HEK293 (cell line): Measurements from ENCODE around the gene SLC16A11.

ENCODE experiments used
- GLI2 ChIP-seq: fragments of 450-650 bp; formaldehyde crosslinking; IDR thresholded peaks from 2 replicates; pipeline ENCODE4; 2017; ENCODE audit warnings: missing biosample characterization, missing genetic modification characterization, low read depth, borderline replicate concordance
- GLIS1 ChIP-seq: fragments of 450-650 bp; formaldehyde crosslinking; IDR thresholded peaks from 2 replicates; pipeline ENCODE4 v1.5.1; 2016; ENCODE audit warnings: missing biosample characterization, missing genetic modification characterization
- IKZF3 ChIP-seq: fragments of 450-650 bp; IDR thresholded peaks from 2 replicates; pipeline ENCODE4 v1.5.0; 2018; ENCODE audit warnings: missing biosample characterization, mild to moderate bottlenecking, missing genetic modification characterization, moderate library complexity
- KLF10 ChIP-seq: fragments of 450-650 bp; IDR thresholded peaks from 2 replicates; pipeline ENCODE4 v1.5.1; 2018; ENCODE audit warnings: missing biosample characterization, mild to moderate bottlenecking, missing genetic modification characterization
- ZBTB1 ChIP-seq: fragments of 450-650 bp; formaldehyde crosslinking; IDR thresholded peaks from 2 replicates; pipeline ENCODE4 v1.5.1; 2016; ENCODE audit warnings: missing biosample characterization, missing genetic modification characterization
- ZEB2 ChIP-seq: fragments of 450-650 bp; formaldehyde crosslinking; IDR thresholded peaks from 2 replicates; pipeline ENCODE4 v1.5.1; 2016; ENCODE audit warnings: missing biosample characterization, missing genetic modification characterization
- ZFP37 ChIP-seq: fragments of 450-650 bp; formaldehyde crosslinking; IDR thresholded peaks from 2 replicates; pipeline ENCODE4 v1.5.1; 2016; ENCODE audit warnings: missing biosample characterization, missing genetic modification characterization
- ZFP41 ChIP-seq: fragments of 450-650 bp; formaldehyde crosslinking; IDR thresholded peaks from 2 replicates; pipeline ENCODE4 v1.5.1; 2016; ENCODE audit warnings: missing biosample characterization, missing genetic modification characterization, borderline replicate concordance
- ZIC2 ChIP-seq: fragments of 450-650 bp; formaldehyde crosslinking; IDR thresholded peaks from 2 replicates; pipeline ENCODE4 v1.5.1; 2016; ENCODE audit warnings: missing biosample characterization, missing genetic modification characterization
- ZNF114 ChIP-seq: fragments of 450-650 bp; formaldehyde crosslinking; IDR thresholded peaks from 2 replicates; pipeline ENCODE4 v1.5.0; 2017; ENCODE audit warnings: missing biosample characterization, missing genetic modification characterization
- ZNF175 ChIP-seq: fragments of 450-650 bp; formaldehyde crosslinking; IDR thresholded peaks from 2 replicates; pipeline ENCODE4 v1.5.1; 2016; ENCODE audit warnings: missing biosample characterization, missing genetic modification characterization
- ZNF202 ChIP-seq: fragments of 450-650 bp; formaldehyde crosslinking; IDR thresholded peaks from 2 replicates; pipeline ENCODE4 v1.5.1; 2016; ENCODE audit warnings: missing biosample characterization, missing genetic modification characterization, borderline replicate concordance
- ZNF211 ChIP-seq: fragments of 450-650 bp; formaldehyde crosslinking; IDR thresholded peaks from 2 replicates; pipeline ENCODE4 v1.5.1; 2016; ENCODE audit warnings: low read depth, missing biosample characterization, missing genetic modification characterization
- ZNF223 ChIP-seq: fragments of 450-650 bp; formaldehyde crosslinking; IDR thresholded peaks from 2 replicates; pipeline ENCODE4 v1.5.1; 2016; ENCODE audit warnings: missing biosample characterization, missing genetic modification characterization
- ZNF510 ChIP-seq: fragments of 450-650 bp; formaldehyde crosslinking; IDR thresholded peaks from 2 replicates; pipeline ENCODE4 v1.5.1; 2018; ENCODE audit warnings: mild to moderate bottlenecking, missing genetic modification characterization, missing biosample characterization; ENCODE audit not compliant: insufficient replicate concordance
- ZNF558 ChIP-seq: fragments of 450-650 bp; formaldehyde crosslinking; IDR thresholded peaks from 2 replicates; pipeline ENCODE4 v1.5.1; 2016; ENCODE audit warnings: missing biosample characterization, missing genetic modification characterization
- ZNF621 ChIP-seq: fragments of 450-650 bp; formaldehyde crosslinking; IDR thresholded peaks from 2 replicates; pipeline ENCODE4 v1.5.1; 2017; ENCODE audit warnings: missing biosample characterization, missing genetic modification characterization
- ZNF654 ChIP-seq: fragments of 450-650 bp; formaldehyde crosslinking; IDR thresholded peaks from 2 replicates; pipeline ENCODE4 v1.5.1; 2016; ENCODE audit warnings: low read depth, missing biosample characterization, missing genetic modification characterization
- ZNF768 ChIP-seq: fragments of 450-650 bp; formaldehyde crosslinking; IDR thresholded peaks from 2 replicates; pipeline ENCODE4 v1.5.1; 2018; ENCODE audit warnings: missing biosample characterization, mild to moderate bottlenecking, missing genetic modification characterization
- ZNF791 ChIP-seq: fragments of 450-650 bp; formaldehyde crosslinking; IDR thresholded peaks from 2 replicates; pipeline ENCODE4 v1.5.1; 2016; ENCODE audit warnings: missing biosample characterization, missing genetic modification characterization
- TF ChIP-seq, protein P1 (sequence below): fragments of 450-650 bp; formaldehyde crosslinking; IDR thresholded peaks from 2 replicates; pipeline ENCODE4 v1.5.1; 2017; ENCODE audit warnings: missing biosample characterization, missing genetic modification characterization
- TF ChIP-seq, protein P2 (sequence below): fragments of 450-650 bp; formaldehyde crosslinking; IDR thresholded peaks from 2 replicates; pipeline ENCODE4 v1.5.1; 2017; ENCODE audit warnings: missing biosample characterization, missing genetic modification characterization
- TF ChIP-seq, protein P3 (sequence below): IDR thresholded peaks from 2 replicates; pipeline ENCODE4 v1.6.1; 2011; ENCODE audit warnings: mild to moderate bottlenecking, low read depth, low read length, borderline replicate concordance
- TF ChIP-seq, protein P4 (sequence below): fragments of 450-650 bp; formaldehyde crosslinking; IDR thresholded peaks from 2 replicates; pipeline ENCODE4 v1.5.1; 2016; ENCODE audit warnings: missing biosample characterization, missing genetic modification characterization
- TF ChIP-seq, protein P5 (sequence below): fragments of 450-650 bp; formaldehyde crosslinking; IDR thresholded peaks from 2 replicates; pipeline ENCODE4 v1.5.0; 2017; ENCODE audit warnings: missing biosample characterization, missing genetic modification characterization, borderline replicate concordance
- TF ChIP-seq, protein P6 (sequence below): fragments of 450-650 bp; formaldehyde crosslinking; IDR thresholded peaks from 2 replicates; pipeline ENCODE4 v1.5.1; 2016; ENCODE audit warnings: missing biosample characterization, missing genetic modification characterization
- TF ChIP-seq, protein P7 (sequence below): fragments of 450-650 bp; formaldehyde crosslinking; IDR thresholded peaks from 2 replicates; pipeline ENCODE4 v1.5.1; 2016; ENCODE audit warnings: missing biosample characterization, missing genetic modification characterization

SLC16A11 gene

DNA sequence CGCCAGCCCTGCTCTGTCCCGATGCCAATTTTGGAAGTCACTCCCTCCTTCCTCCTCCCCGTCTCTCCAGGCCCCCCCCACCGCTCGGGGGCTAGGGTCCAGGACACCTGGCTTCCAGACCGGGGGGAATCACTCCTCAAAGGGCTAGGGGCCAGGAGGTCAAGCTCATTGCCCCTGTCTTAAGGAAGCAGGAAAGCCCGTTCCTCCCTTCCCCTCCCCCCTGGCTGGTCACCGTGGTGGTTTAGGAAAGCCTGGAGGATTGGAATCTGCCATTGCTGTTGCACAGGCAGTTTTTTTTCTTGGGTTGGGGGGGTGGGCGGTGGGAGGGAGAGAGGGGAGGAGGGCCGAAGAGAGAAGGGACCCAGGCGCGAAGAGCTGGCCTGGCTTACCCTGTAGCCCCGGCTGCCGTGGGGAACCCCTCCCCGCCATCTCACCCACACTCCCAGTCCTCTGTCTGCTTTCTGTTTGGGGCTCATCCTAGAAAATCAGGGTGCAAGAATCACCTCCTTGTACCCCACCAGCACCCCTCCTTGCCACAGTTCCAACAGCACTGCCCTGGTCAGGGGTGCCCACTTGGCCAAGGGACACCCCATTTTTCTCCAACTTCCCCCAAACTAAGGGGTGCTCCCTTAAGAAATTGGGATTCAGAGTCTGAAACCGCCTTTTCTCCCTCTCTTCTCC lies 23.9 kb downstream of the SLC16A11 start (continued):
- TF ChIP-seq ZNF202: no peak
- TF ChIP-seq ZNF621 (tag by site-specific recombination): no peak
- no peak for TF ChIP-seq ZIC2 (tag by site-specific recombination)
- TF ChIP-seq, protein P1, sequence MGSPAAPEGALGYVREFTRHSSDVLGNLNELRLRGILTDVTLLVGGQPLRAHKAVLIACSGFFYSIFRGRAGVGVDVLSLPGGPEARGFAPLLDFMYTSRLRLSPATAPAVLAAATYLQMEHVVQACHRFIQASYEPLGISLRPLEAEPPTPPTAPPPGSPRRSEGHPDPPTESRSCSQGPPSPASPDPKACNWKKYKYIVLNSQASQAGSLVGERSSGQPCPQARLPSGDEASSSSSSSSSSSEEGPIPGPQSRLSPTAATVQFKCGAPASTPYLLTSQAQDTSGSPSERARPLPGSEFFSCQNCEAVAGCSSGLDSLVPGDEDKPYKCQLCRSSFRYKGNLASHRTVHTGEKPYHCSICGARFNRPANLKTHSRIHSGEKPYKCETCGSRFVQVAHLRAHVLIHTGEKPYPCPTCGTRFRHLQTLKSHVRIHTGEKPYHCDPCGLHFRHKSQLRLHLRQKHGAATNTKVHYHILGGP: no peak
- TF ChIP-seq, protein P2, sequence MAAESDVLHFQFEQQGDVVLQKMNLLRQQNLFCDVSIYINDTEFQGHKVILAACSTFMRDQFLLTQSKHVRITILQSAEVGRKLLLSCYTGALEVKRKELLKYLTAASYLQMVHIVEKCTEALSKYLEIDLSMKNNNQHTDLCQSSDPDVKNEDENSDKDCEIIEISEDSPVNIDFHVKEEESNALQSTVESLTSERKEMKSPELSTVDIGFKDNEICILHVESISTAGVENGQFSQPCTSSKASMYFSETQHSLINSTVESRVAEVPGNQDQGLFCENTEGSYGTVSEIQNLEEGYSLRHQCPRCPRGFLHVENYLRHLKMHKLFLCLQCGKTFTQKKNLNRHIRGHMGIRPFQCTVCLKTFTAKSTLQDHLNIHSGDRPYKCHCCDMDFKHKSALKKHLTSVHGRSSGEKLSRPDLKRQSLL: no peak
- no peak for TF ChIP-seq ZFP37 (tag by site-specific recombination)
- TF ChIP-seq ZNF510 (tag by site-specific recombination): no peak
- TF ChIP-seq, protein P3, sequence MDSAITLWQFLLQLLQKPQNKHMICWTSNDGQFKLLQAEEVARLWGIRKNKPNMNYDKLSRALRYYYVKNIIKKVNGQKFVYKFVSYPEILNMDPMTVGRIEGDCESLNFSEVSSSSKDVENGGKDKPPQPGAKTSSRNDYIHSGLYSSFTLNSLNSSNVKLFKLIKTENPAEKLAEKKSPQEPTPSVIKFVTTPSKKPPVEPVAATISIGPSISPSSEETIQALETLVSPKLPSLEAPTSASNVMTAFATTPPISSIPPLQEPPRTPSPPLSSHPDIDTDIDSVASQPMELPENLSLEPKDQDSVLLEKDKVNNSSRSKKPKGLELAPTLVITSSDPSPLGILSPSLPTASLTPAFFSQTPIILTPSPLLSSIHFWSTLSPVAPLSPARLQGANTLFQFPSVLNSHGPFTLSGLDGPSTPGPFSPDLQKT: no peak
- TF ChIP-seq ZEB2 (tag by site-specific recombination): no peak
- no peak for TF ChIP-seq ZNF114 (tag by site-specific recombination)
- TF ChIP-seq, protein P4, sequence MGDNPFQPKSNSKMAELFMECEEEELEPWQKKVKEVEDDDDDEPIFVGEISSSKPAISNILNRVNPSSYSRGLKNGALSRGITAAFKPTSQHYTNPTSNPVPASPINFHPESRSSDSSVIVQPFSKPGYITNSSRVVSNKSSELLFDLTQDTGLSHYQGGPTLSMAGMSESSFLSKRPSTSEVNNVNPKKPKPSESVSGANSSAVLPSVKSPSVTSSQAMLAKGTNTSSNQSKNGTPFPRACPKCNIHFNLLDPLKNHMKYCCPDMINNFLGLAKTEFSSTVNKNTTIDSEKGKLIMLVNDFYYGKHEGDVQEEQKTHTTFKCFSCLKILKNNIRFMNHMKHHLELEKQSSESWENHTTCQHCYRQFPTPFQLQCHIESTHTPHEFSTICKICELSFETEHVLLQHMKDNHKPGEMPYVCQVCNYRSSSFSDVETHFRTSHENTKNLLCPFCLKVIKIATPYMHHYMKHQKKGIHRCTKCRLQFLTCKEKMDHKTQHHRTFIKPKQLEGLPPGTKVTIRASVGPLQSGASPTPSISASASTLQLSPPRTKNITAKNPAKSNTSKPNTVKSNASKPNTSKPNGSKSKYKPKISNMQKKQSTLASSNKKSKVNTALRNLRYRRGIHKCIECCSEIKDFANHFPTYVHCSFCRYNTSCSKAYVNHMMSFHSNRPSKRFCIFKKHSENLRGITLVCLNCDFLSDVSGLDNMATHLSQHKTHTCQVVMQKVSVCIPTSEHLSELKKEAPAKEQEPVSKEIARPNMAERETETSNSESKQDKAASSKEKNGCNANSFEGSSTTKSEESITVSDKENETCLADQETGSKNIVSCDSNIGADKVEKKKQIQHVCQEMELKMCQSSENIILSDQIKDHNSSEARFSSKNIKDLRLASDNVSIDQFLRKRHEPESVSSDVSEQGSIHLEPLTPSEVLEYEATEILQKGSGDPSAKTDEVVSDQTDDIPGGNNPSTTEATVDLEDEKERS (tag by site-specific recombination): no peak
- no peak for TF ChIP-seq ZNF175 (tag by site-specific recombination)
- TF ChIP-seq ZNF558 (tag by site-specific recombination): no peak
- TF ChIP-seq ZBTB1 (tag by site-specific recombination): no peak
- TF ChIP-seq ZFP41 (tag by site-specific recombination): no peak
- no peak for TF ChIP-seq GLI2 (tag by site-specific recombination)
- no peak for TF ChIP-seq ZNF654 (tag by site-specific recombination)
- no peak for TF ChIP-seq KLF10 (tag by site-specific recombination)
- TF ChIP-seq ZNF223: no peak
- TF ChIP-seq, protein P5, sequence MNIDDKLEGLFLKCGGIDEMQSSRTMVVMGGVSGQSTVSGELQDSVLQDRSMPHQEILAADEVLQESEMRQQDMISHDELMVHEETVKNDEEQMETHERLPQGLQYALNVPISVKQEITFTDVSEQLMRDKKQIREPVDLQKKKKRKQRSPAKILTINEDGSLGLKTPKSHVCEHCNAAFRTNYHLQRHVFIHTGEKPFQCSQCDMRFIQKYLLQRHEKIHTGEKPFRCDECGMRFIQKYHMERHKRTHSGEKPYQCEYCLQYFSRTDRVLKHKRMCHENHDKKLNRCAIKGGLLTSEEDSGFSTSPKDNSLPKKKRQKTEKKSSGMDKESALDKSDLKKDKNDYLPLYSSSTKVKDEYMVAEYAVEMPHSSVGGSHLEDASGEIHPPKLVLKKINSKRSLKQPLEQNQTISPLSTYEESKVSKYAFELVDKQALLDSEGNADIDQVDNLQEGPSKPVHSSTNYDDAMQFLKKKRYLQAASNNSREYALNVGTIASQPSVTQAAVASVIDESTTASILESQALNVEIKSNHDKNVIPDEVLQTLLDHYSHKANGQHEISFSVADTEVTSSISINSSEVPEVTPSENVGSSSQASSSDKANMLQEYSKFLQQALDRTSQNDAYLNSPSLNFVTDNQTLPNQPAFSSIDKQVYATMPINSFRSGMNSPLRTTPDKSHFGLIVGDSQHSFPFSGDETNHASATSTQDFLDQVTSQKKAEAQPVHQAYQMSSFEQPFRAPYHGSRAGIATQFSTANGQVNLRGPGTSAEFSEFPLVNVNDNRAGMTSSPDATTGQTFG (tag by site-specific recombination): no peak
- no peak for TF ChIP-seq ZNF211 (tag by site-specific recombination)
- TF ChIP-seq, protein P6, sequence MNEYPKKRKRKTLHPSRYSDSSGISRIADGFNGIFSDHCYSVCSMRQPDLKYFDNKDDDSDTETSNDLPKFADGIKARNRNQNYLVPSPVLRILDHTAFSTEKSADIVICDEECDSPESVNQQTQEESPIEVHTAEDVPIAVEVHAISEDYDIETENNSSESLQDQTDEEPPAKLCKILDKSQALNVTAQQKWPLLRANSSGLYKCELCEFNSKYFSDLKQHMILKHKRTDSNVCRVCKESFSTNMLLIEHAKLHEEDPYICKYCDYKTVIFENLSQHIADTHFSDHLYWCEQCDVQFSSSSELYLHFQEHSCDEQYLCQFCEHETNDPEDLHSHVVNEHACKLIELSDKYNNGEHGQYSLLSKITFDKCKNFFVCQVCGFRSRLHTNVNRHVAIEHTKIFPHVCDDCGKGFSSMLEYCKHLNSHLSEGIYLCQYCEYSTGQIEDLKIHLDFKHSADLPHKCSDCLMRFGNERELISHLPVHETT (tag by site-specific recombination): no peak
- TF ChIP-seq ZNF791 (tag by site-specific recombination): no peak
- TF ChIP-seq GLIS1 (tag by site-specific recombination): no peak
- no peak for TF ChIP-seq ZNF768
- peak; percentile 72 for TF ChIP-seq IKZF3 (tag by site-specific recombination)
- TF ChIP-seq, protein P7, sequence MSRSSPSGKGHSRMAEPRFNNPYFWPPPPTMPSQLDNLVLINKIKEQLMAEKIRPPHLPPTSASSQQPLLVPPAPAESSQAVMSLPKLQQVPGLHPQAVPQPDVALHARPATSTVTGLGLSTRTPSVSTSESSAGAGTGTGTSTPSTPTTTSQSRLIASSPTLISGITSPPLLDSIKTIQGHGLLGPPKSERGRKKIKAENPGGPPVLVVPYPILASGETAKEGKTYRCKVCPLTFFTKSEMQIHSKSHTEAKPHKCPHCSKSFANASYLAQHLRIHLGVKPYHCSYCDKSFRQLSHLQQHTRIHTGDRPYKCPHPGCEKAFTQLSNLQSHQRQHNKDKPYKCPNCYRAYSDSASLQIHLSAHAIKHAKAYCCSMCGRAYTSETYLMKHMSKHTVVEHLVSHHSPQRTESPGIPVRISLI (tag by site-specific recombination): no peak
